Measurements from ENCODE around the gene DHX40. TPM values are rescaled to one million over a fixed set of nuclear protein-coding genes. Genes with fewer than 3 reads are reported as not detected.
"Not testable (repeated sequence)": the region's sequence is repeated elsewhere in the genome, so short reads cannot be mapped to it uniquely, and the experiment has no call there.

Gene DHX40
- polyA plus RNA-seq, 1 of the 3 experiments (the other 2 are of a cell fraction) = 33.8 TPM

DNA sequence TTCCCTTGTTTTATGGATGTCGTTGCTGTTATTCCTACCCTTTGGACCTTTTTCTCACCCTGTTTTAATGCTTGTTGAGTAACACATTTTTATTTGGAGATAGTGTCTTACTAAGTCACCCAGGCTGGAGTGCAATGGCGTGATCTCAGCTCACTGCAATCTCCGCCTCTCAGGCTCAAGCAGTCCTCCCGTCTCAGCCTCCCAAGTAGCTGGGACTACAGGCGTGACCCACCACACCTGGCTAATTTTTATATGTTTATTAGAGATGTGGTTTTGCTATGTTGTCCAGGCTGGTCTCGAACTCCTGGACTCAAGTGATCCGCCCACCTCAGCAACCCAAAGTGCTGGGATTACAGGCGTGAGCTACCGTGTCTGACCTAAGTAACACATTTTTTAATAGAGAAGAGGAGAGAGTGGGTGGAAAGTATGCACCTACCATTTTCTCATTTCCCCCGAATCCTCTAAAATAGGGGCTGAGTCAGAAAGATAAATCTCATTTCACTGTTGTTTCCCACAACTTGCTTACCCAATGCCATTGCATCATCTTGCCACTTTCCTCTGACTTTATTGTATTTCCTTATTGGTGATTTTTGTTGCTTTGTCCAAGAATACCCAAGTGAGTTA is 7.0 kb downstream of the DHX40 start (continued):
- TF ChIP-seq, protein P1, sequence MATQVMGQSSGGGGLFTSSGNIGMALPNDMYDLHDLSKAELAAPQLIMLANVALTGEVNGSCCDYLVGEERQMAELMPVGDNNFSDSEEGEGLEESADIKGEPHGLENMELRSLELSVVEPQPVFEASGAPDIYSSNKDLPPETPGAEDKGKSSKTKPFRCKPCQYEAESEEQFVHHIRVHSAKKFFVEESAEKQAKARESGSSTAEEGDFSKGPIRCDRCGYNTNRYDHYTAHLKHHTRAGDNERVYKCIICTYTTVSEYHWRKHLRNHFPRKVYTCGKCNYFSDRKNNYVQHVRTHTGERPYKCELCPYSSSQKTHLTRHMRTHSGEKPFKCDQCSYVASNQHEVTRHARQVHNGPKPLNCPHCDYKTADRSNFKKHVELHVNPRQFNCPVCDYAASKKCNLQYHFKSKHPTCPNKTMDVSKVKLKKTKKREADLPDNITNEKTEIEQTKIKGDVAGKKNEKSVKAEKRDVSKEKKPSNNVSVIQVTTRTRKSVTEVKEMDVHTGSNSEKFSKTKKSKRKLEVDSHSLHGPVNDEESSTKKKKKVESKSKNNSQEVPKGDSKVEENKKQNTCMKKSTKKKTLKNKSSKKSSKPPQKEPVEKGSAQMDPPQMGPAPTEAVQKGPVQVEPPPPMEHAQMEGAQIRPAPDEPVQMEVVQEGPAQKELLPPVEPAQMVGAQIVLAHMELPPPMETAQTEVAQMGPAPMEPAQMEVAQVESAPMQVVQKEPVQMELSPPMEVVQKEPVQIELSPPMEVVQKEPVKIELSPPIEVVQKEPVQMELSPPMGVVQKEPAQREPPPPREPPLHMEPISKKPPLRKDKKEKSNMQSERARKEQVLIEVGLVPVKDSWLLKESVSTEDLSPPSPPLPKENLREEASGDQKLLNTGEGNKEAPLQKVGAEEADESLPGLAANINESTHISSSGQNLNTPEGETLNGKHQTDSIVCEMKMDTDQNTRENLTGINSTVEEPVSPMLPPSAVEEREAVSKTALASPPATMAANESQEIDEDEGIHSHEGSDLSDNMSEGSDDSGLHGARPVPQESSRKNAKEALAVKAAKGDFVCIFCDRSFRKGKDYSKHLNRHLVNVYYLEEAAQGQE (IDR thresholded peaks at IDR 0.05; ENCODE audit: low read depth, low read length) = no peak
- TF ChIP-seq RXRA (IDR thresholded peaks at IDR 0.05; ENCODE audit: borderline replicate concordance, low read depth) = no peak
- TF ChIP-seq GATA2 (CRISPR knock-in tag; IDR thresholded peaks at IDR 0.05) = no peak
- no peak for TF ChIP-seq IRF3 (IDR thresholded peaks at IDR 0.05; ENCODE audit: low read depth, low read length)
- TF ChIP-seq MEF2A (IDR thresholded peaks at IDR 0.05; ENCODE audit: borderline replicate concordance, low read depth) = no peak
- no peak for TF ChIP-seq GABPA (IDR thresholded peaks at IDR 0.05; ENCODE audit: low read depth)
- no peak for TF ChIP-seq FOXJ3 (CRISPR knock-in tag; IDR thresholded peaks at IDR 0.05)

GRCh38 chr17:59584168-59584567 is 18.8 kb downstream of the DHX40 start:
- H3K4me3 ChIP-seq (ENCODE audit: low read depth in 2 of 2, low read length in 1 of 2); DNase-seq; H3K9ac ChIP-seq; H3K79me2 ChIP-seq (ENCODE audit: insufficient read depth); H3K4me1 ChIP-seq (ENCODE audit: control insufficient read depth in 1 of 2, insufficient read depth in 2 of 2, low read depth in 1 of 2, low read length in 1 of 2); POLR2A ChIA-PET; H3K4me2 ChIP-seq; H3K9me3 ChIP-seq; H2AFZ ChIP-seq (ENCODE audit: low read depth); CTCF ChIA-PET; H3K27me3 ChIP-seq (ENCODE audit: insufficient read depth); H3K27ac ChIP-seq (ENCODE audit: low read depth in 2 of 2, low read length in 1 of 2); H3K36me3 ChIP-seq (replicated peaks in 1 of 2; ENCODE audit: control insufficient read depth in 1 of 2, insufficient read depth in 2 of 2, low read length in 1 of 2); H4K20me1 ChIP-seq (ENCODE audit: insufficient read depth); H3K9me2 ChIP-seq; H3F3A ChIP-seq (replicated peaks; ENCODE audit: insufficient read depth): not testable (repeated sequence)
- no CpG with 5 or more reads among the region's 1 CpG for WGBS (ENCODE audit: low lambda C conversion rate)

DNA sequence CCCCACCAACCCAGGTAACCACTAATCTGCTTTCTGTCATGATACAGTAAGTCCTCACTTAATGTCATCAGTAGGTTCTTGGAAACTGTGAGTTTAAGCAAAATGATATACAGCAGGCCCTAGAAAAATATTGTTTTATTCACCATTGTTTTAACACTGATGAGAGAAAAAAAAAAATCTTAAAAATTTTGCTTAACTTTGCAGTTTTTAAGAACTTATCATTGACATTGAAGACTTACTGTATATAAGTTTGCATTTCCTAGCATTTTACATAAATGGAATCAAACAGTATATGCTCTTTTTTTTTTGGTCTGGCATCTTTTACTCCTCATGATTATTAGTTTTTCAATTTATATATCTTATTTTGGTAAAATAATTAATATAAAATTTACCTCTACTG is 34.8 kb downstream of the DHX40 start:
- Histone ChIP-seq H4K20me1 (ENCODE audit: insufficient read depth) (no peaks in the 10 kb centered on the region), H3K36me3 (replicated peaks in 1 of 2; ENCODE audit: control insufficient read depth in 1 of 2, insufficient read depth in 2 of 2, low read length in 1 of 2) (peaks cover 51 to 52% of the 10 kb centered on the region in 2 experiments), H3K79me2 (ENCODE audit: insufficient read depth) (no peaks in the 10 kb centered on the region), H3K4me1 (ENCODE audit: control insufficient read depth in 1 of 2, insufficient read depth in 2 of 2, low read depth in 1 of 2, low read length in 1 of 2) (no peaks in the 10 kb centered on the region), H3F3A (replicated peaks; ENCODE audit: insufficient read depth) (peaks cover 3% of the 10 kb centered on the region), H2AFZ (ENCODE audit: low read depth) (no peak overlapping the region), H3K9ac (no peak overlapping the region), H3K9me3 (no peaks in the 10 kb centered on the region), H3K9me2 (no peaks in the 10 kb centered on the region), H3K27me3 (ENCODE audit: insufficient read depth) (no peaks in the 10 kb centered on the region), H3K27ac (ENCODE audit: low read depth in 2 of 2, low read length in 1 of 2) (no peak overlapping the region), H3K4me2 (no peak overlapping the region), H3K4me3 (ENCODE audit: low read depth in 2 of 2, low read length in 1 of 2) (no peak overlapping the region)
- TF ChIP-seq ZBTB33 (IDR thresholded peaks at IDR 0.05; ENCODE audit: borderline replicate concordance, low read depth) (no peak), EP300 (IDR thresholded peaks at IDR 0.05; ENCODE audit: borderline replicate concordance in 1 of 2, low read depth in 1 of 2, low read length in 1 of 2) (no peak), SIN3A (IDR thresholded peaks at IDR 0.05; ENCODE audit: borderline replicate concordance, low read depth, low read length) (no peak), ELF1 (IDR thresholded peaks at IDR 0.05) (no peak), RAD21 (IDR thresholded peaks at IDR 0.05; ENCODE audit: low read length) (no peak), EZH2phosphoT487 (IDR thresholded peaks at IDR 0.05; ENCODE audit: borderline replicate concordance, low read depth) (no peak), TEAD4 (IDR thresholded peaks at IDR 0.05; ENCODE audit: borderline replicate concordance, insufficient read depth) (no peak), CTCF (IDR thresholded peaks at IDR 0.05) (no peak), TCF12 (IDR thresholded peaks at IDR 0.05) (no peak), RCOR1 (IDR thresholded peaks at IDR 0.05; ENCODE audit: low read length) (no peak)
- DNase-seq = no peak
- ChIA-PET POLR2A (no interaction called here), CTCF (no interaction called here)

Data from SK-N-SH (cell line).